Measurements from ENCODE around the gene OR10A7.
"Not testable (repeated sequence)": the region's sequence is repeated elsewhere in the genome, so short reads cannot be mapped to it uniquely, and the experiment has no call there.

OR10A7 gene

GRCh38 chr12:55220725-55221124 is at the start of gene OR10A7:
Gene OR10A7 (plus strand): TSS chr12:55221025. CDS start chr12:55221025, 0 bp downstream.
- DNase-seq, result no peak

GRCh38 chr12:55171445-55171844 is 49.4 kb upstream of the OR10A7 start:
- DNase-seq, result no peak

- not testable (repeated sequence) for DNase-seq
These were observed 49.0 kb upstream of the OR10A7 start for GRCh38 chr12:55171846-55172245.

- DNase-seq, result no peak
These were observed 48.1 kb upstream of the OR10A7 start for GRCh38 chr12:55172686-55173085.

- no peak for DNase-seq
These were observed 47.4 kb upstream of the OR10A7 start for GRCh38 chr12:55173456-55173855.

- no peak for DNase-seq
These were observed 32.3 kb upstream of the OR10A7 start for GRCh38 chr12:55188573-55188972.

GRCh38 chr12:55188974-55189556 is 31.8 kb upstream of the OR10A7 start:
- DNase-seq, result peak in 1 of 2 experiments; percentile 4

- no peak for DNase-seq
These were observed 26.4 kb upstream of the OR10A7 start for GRCh38 chr12:55194382-55194781.

- no peak for DNase-seq
These were observed 5.7 kb downstream of the OR10A7 start for GRCh38 chr12:55226523-55226922.

- DNase-seq, result no peak
These were observed 6.8 kb downstream of the OR10A7 start for GRCh38 chr12:55227643-55228042.

- no peak for DNase-seq
These were observed 23.5 kb downstream of the OR10A7 start, which contains the start of gene OR6C74 for GRCh38 chr12:55244309-55244708. Gene OR6C74 (plus strand): TSS chr12:55244609. CDS start chr12:55247288, 2,679 bp downstream.

GRCh38 chr12:55246159-55246558 is 25.3 kb downstream of the OR10A7 start:
- no peak for DNase-seq

GRCh38 chr12:55250944-55251343 is 30.1 kb downstream of the OR10A7 start:
- no peak for DNase-seq

- no peak for DNase-seq
These were observed 32.5 kb downstream of the OR10A7 start for GRCh38 chr12:55253281-55253680.

- no peak for DNase-seq
These were observed 36.0 kb downstream of the OR10A7 start for GRCh38 chr12:55256831-55257230.

- DNase-seq, result no peak
These were observed 37.5 kb downstream of the OR10A7 start for GRCh38 chr12:55258303-55258702.

Data from activated CD4-positive, alpha-beta T cell treated with anti-CD3 and anti-CD28 coated beads, Interleukin-2, amount 50 U/mL, for 4 hours (primary cell).